Left ventricle myocardium superior (tissue), 1 donor: ENCODE results near the gene FAM234B. TPM values are rescaled to one million over a fixed set of nuclear protein-coding genes. Genes with fewer than 3 reads are reported as not detected.
A peak's percentile ranks its signal among the peaks of the same experiment; 100 is the strongest.

Experiments
- ATAC-seq: fragments of 200-7000 bp; cut with Tn5 transposase; one replicate; pipeline ENCODE4 v1.9.1; 2020; ENCODE audit warnings: mild to moderate bottlenecking, moderate library complexity
- DNase-seq: peaks from one replicate; pipeline ENCODE4 v3.0.0-alpha.2; 2020
- intact Hi-C: fragments of 100-400 bp; cut with micrococcal nuclease; formaldehyde crosslinking; loops from one replicate; pipeline ENCODE4 v1.11.0; 2022
- long read RNA-seq: library from polyadenylated mRNA; unstranded; transcript quantifications from one replicate; pipeline ENCODE4 v2.0.0, GENCODE V29; 2021
- total RNA-seq: library from RNA; stranded (reverse); fragmentation: NEBNext Ultra II Directional; extraction: Animal tissue kit (Norgen Biotek cat#: 25700); gene quantifications from one replicate; pipeline ENCODE4 v1.2.1, GENCODE V29; 2021
- donor health status: DM: no; HTN: yes; CAD: no; lungs with severe emphysema.

The FAM234B gene
- 1.8 TPM for total RNA-seq
- long read RNA-seq, partial matches to known transcripts: 0 of 2 reads
- long read RNA-seq, other reads (novel, unspliced or antisense): 2 of 2 reads

DNA sequence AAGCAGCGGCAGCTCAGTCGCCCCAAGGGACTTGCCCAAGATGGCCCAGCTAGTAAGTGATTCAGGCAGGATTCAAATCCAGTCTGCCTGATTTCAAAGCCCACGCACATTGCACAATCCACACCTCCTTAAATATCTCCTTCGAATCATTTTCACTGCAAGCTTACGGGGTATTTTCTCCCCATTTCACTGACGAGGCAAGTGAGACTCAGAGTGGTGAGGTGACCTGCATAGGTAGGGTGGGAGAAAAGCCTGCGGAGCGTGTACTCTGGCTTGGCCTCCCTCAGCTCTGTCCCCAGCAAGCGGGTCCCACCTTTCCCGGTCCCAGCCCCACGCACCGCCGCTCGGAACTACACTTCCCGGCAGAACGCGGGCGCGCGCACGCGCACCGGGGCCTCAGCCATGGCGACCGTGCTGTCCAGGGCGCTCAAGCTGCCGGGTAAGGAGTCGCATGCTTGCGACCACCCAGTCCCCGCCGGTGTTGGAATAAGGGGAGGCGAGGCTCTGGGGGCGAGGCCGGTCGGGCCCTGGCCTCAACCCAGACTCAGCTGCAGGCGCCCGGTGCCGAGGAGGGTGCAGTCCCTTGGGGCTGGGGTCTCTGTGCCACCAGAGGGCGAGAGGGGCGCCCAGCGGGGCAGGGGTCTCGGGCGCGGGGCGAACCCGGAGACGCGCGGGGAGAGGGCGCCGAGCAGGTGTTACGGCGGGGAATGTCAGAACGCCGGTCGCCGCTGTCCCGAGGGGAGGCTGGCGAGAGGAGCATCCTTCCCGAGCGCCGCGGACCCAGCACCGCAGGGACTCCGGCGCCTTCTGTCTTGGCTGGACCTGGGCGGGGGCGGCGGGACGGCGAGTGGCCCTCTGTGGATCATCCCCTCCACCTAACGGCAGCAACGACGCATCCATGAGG lies at the start of gene FAM234B:
Gene FAM234B (plus strand): TSS at position 380 of the 904 bp plus-strand sequence. CDS start 23 bp downstream, at position 403.
- peak; percentile 92 for DNase-seq
- intact Hi-C loops: no loop called here
- peak; percentile 99 for ATAC-seq

GRCh38 chr12:12995088-12995487 lies 49.1 kb upstream of the FAM234B start:
- intact Hi-C loops: no loop called here
- DNase-seq (no peak), ATAC-seq (no peak)

DNA sequence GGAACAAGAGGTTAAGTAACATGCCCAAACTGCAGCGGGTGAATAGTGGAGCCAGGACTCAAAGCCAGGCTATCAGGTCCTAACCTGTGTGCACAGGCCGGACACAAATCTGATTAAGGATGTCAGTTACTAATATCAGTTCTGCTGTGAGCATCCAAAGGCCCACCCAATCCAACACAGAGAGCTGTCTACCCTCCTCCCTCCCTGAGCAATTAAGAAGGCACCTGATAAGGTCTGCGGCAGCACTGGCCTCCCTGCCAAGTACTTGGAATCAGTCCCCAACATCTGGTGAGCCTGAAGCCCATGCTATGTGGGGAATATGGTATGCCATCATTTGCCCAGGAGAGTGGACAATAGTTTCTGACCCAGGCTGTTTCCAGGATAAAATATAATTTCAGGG lies 48.0 kb upstream of the FAM234B start:
- ATAC-seq (no peak), DNase-seq (no peak)
- intact Hi-C loops: no loop called here

DNA sequence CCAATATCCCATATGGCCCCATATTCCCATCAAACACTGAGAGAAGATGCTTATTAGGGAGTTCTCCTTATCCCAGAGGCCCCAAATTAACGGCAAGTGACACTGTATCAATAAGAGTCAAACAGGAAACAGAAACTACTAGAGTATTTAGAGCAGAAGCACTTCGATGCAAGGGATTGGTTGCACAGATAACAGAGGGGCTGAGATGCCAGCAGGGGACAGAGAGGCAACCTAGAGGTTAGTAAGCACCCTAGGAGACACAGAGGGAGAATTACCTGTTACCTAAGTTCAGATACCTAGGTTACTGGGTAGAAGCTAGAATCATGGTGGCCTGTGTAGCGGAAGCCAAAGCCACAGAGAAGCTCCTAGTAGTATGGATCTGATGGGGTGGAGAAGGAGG lies 47.0 kb upstream of the FAM234B start:
- DNase-seq (no peak), ATAC-seq (no peak)
- intact Hi-C loops: no loop called here

GRCh38 chr12:12997734-12998133 lies 46.4 kb upstream of the FAM234B start:
- intact Hi-C loops: no loop called here
- DNase-seq (no peak), ATAC-seq (no peak)

GRCh38 chr12:12998248-12998647 lies 45.9 kb upstream of the FAM234B start:
- DNase-seq (no peak), ATAC-seq (no peak)
- intact Hi-C loops: no loop called here

DNA sequence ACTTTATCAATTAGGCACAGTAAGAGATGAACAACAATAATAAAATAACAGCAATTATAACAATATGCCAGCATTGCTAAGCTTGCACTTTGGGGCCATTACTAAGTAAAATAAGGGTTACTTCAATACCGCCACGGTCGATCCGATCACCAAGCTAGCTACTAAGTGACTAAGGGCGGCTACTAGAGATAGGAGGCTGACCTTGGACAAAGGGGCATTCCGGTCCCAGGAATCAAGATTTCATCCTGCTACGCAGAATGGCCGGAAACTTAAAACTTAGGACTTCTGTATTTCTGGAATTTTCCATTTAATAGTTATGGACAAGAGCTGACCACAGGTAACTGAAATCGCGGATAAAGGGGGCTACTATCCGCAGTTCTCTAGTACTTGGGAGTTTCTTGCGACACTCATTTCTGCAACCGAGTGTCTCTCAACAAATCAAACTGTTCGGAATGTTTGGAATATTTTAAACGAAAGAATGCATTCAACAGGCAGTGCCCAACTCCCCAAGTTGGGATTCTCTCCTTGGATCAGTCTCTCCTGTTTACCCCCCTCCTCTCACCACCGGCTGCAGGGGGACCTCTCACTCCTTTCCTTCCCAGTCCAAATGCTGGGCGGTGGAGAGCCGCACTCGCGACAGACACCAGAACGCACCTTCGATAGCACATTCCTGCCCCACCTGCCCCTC lies 44.8 kb upstream of the FAM234B start:
- no peak for DNase-seq
- intact Hi-C loops: no loop called here
- peak; percentile 6 for ATAC-seq

GRCh38 chr12:12999959-13000615 lies 44.1 kb upstream of the FAM234B start, which contains the start of gene HEBP1:
HEBP1 (minus strand) TSS chr12:13000265; CDS start chr12:13000114, 151 bp downstream.
- peak; percentile 96 for ATAC-seq
- DNase-seq: peak; percentile 97
- intact Hi-C loops: no loop called here

DNA sequence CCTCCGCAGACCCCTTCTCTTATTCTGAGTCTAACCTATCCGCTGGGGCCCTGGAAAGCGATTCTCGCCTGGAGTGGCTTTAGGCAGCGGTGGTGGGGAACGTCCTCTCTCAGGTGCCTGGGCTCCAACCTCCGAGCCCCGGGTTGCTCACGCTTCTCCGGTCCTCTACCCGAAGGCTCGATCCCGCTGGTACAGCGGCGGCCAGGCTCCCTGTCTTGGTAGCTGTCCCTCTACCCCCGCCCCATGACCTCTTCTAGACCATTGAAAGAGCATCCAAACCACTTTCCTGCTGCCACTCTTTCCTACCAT lies 43.6 kb upstream of the FAM234B start:
- intact Hi-C loops: no loop called here
- ATAC-seq: peak; percentile 37
- DNase-seq: no peak

DNA sequence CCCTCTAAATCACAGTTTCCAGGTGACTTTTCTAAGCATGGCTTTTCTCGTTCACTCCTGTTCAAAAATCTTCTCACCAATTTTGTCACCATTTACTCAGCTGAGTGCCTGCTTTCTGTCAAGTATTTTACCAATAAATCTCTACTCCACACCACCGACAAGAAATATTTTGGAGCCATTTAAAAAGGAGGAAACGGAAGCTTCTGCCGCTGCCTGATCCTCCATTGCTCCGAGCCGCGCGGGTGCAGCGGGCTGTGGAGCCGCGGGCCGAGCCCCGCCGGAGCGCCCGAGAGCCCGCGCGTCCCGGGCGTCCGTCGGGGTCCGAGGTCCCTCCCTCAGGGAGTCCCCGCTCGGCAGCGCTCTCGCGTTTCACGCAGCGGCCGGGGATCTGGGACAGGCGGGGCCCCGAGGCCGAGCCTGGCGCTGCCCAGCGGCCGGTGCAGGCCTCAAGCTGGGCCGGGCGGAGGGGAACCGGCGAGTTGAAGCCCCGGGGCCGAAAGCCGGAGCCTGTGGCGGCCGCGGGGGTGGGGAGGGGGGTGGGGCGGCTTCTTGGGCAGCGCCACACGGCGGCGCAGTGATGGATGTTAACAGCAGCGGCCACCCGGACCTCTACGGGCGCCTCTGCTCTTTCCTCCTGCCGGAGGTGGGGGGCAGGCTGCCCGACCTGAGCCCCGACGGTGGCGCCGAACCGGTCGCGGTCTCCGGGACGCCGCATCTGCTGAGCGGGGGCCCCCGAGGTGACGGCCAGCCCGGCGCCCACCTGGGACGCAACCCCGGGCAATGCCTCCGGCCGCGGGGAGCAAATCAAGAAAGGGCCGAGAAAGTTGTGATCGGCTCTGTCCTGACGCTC lies 43.0 kb upstream of the FAM234B start:
- intact Hi-C loops: no loop called here
- DNase-seq: peak; percentile 79
- ATAC-seq: peak; percentile 54

DNA sequence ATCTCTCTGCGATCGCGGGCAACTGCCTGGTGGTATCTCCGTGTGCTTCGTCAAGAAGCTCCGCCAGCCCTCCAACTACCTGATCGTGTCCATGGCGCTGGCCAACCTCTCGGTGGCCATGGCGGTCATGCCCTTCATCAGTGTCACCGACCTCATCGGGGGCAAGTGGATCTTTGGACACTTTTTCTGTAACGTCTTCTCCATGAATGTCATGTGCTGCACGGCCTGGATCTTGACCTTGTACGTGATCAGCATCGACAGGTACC lies 42.5 kb upstream of the FAM234B start:
- DNase-seq: no peak

DNA sequence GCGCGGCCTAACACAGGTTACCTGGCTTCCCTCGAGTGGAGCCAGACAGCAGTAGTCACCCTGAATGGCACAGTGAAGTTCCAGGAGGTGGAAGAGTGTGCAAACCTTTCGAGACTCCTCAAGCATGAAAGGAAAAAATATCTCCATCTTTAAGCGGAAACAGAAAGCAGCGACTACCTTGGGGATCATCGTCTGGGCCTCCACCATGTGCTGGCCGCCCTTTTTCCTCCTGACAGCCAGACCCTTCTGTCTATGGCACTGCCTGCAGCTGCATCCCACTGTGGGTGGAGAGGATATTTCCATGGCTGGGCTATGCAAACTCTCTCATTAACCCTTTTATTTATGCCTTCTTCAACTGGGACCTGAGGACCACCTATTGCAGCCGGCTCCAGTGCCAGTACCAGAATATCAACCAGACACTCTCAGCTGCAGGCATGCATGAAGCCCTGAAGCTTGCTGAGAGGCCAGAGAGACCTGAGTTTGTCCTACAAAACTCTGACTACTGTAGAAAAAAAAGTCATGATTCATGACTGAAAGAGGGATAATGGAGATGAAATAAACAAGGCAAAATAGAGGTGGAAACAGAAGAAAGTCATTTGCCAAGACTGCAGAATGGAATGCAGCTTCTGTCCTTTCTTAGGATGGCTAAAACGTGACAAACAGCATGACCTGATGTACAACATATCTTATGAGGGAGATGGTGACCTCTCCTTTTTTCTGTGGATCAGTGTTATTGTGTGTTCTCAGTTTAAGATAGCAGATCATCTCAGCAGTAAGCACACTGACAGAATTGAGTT lies 41.7 kb upstream of the FAM234B start:
- DNase-seq (no peak), ATAC-seq (no peak)
- intact Hi-C loops: no loop called here

More for the DNA sequence above, 42.5 kb upstream of the FAM234B start:
- intact Hi-C loops: no loop called here
- ATAC-seq: no peak

- no peak for DNase-seq
- no peak for ATAC-seq
- intact Hi-C loops: no loop called here
Measured at GRCh38 chr12:13004361-13004760, 39.8 kb upstream of the FAM234B start.

DNA sequence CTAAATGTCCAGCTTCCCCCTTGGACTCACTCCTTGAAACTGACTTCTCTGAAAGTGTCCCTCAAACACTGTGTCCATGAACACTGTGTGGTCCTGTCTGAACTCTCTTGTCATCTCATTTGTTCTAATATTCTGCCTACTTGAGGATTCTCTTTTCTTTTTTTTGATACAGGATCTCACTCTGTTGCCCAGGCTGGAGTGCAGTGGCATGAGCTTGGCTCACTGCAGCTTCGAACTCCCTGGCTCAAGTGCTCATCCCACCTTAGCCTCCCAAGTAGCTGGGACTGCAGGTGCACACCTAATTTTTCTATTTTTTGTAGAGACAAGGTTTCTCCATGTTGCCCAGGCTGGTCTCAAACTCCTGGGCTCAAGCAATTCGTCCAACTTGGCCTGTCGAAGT lies 39.2 kb upstream of the FAM234B start:
- DNase-seq: no peak
- intact Hi-C loops: no loop called here
- ATAC-seq: no peak

- intact Hi-C loops: no loop called here
- DNase-seq (no peak), ATAC-seq (no peak)
Measured at GRCh38 chr12:13005649-13006048, 38.5 kb upstream of the FAM234B start.

- intact Hi-C loops: no loop called here
- ATAC-seq: no peak
- DNase-seq: no peak
Measured at GRCh38 chr12:13007496-13008233, 36.5 kb upstream of the FAM234B start.

- no peak for ATAC-seq
- intact Hi-C loops: no loop called here
- DNase-seq: no peak
Measured at GRCh38 chr12:13008741-13009380, 35.3 kb upstream of the FAM234B start.
